Activated naive CD4-positive, alpha-beta T cell treated with anti-CD3 and anti-CD28 coated beads, Interleukin-2, amount 50 U/mL, for 16 hours (primary cell): ENCODE measurements around the gene MYCBP.
"Not testable (repeated sequence)": the region's sequence is repeated elsewhere in the genome, so short reads cannot be mapped to it uniquely, and the experiment has no call there.

ENCODE experiments used
- DNase-seq: peaks from one replicate; pipeline ENCODE4 v3.0.0-alpha.2; 2020

The MYCBP gene, protein sequence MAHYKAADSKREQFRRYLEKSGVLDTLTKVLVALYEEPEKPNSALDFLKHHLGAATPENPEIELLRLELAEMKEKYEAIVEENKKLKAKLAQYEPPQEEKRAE

DNA sequence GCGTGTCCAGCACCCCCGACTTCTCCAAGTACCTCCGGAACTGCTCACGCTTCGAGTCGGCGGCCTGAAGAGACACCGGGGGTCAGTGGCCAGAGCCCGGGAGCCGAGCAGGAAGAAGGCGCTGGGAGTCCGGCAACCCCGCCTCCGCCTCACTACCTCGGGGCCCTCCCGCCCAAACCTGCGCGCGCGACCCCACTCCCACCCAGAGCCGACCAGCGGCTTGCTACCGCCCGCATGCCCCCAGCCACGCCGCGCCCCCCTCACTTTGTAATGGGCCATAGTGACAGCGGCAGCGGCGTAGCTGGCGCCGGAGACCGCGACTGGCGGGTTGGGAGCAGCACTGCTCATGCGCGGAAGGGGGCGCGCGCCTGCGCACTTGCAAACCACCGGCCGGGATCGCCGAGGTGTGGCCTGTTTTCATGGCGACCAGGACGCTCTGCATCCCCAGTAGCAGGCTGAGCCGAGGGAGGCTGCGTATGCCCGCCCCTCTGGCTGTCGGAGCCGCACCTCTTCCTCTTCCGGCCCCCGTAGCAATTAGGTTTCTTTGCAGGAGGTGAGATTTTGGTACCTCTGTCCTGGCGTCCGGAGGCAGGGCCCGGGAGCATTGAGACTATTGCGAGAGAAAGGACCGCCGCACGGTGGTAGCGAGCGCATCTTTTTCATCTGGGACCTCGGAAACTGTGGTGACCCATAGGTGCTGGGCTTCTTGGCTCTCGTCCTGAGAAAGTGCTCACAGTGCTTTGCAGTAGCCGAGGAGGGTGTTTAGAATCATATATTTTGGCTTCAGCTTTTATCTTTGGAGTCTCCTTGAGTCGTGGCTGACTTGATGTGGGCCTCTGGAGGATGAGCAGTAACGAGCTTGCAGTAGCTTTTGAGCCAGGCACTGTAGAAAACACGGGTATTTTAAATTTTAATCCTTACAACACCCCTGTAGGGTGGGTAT is at the start of gene MYCBP:
Gene MYCBP (minus strand): TSS at position 322 of the 943 bp plus-strand sequence. CDS start 43 bp downstream, at position 279.
- DNase-seq: peak; percentile 96

DNA sequence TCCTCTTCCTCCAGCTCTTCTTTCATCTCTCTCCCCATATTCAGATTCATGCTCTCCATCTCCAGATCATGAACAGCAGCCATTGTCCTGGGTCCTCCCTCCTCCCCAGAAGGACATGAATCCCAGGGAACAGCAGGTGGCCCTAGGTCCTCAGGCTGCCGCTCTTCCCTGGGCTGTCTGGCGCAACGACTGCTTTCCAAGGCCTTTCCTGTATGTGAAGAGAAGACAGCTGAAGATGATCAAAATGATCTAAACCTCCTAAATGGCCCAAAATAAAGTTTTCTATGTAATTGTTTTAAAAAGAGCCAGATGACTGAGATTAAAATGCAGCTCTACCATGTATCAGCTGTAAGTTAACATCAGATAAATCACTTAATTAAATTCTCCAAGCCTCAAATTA is 46.0 kb upstream of the MYCBP start:
- DNase-seq: no peak

DNA sequence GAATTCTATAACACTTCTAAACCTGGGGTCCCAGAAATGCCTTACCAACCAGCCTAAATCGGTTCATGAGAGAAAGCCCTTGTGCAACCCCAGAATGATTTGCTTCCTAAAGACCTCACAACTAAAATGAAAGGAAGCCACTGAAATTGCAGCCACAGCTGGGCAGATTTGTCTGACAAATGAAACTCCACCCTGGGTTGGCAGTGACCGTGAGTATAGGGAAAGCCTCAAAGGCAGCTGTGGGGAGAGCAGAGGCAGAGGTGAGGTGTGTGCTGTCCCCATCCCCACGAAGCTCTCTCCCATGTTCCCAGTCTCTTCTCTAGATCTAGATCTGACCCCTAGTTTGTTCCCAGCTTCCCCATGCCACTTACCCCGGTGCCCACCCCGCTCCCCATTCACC is 45.4 kb upstream of the MYCBP start:
- no peak for DNase-seq

DNA sequence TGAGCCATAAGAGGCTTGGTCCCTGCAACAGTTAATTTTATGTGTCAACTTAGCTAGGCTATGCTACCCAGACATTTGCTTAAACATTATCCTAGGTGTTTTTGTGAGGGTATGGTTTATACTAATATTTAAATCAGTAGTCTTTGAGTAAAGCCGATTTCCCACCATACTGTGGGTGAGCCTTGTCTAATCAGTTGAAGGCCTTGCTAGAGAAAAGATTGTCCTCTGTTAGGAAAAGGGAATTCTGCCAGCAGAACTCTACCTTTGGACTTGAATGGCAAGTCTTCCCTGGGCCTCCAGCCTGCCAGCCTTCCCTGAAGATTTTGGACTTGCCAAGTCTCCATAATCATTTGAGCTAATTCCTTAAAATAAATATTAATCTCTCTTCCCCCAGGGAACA is 44.6 kb upstream of the MYCBP start:
- no peak for DNase-seq

DNA sequence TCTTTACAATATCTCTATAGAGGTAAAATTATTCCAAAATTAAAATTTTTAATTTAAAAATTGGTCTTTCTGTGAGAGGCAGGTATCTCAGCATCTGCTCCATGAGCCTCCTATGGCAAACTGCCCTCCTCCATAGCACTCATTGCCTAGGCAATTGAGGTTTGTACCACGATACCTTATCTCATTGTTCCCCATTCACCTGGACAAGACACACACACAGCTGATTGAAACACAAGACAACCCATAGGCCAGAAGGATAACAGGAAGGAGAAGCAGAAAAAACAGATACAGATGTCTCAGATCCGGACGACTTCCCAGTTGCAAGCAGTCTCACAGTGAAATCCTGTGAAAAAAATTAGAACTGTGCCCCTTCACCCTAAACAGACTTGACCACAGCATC is 44.2 kb upstream of the MYCBP start:
- no peak for DNase-seq

DNA sequence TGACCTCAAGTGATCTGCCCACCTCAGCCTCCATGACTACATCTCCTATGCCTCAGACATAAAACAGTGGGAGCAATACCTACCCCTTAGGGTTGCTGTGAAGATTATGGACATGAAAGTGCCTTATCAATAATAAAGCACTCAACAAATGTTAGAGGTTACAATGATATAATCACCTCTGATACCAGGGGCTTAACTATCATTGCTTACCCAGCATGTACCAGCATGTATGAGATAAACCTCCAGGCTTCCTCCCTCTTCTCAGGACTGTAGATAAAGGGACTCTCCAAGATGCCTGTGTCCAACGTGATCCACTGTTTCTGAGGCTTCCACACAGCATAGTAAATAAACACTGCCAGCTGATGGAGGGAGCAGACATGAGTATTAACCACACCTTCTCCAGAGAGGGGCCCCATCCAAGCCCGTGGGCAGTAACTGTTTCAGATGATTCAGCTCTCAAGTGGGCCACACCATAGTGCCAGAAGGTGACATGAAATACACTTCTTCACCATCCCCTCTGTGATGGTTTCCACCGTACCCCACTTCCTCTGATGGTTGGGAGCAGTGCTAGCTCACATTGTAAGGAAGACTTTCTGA is 42.3 kb upstream of the MYCBP start:
- no peak for DNase-seq

DNA sequence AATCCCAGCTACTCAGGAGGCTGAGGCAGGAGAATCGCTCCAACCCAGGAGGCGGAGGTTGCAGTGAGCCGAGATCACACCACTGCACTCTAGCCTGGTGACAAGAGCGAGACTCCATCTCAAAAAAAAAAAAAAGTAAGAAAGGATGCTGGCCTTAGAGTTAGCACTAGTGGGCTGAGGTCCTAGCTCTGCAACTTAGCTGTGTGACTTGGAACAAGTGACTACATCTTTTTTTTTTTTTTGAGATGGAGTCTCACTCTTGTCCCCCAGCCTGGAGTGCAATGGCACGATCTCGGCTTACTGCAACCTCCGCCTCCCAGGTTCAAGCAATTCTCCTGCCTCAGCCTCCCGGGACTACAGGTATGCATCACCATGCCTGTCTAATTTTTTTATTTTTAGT is 41.8 kb upstream of the MYCBP start:
- DNase-seq: not testable (repeated sequence)

DNA sequence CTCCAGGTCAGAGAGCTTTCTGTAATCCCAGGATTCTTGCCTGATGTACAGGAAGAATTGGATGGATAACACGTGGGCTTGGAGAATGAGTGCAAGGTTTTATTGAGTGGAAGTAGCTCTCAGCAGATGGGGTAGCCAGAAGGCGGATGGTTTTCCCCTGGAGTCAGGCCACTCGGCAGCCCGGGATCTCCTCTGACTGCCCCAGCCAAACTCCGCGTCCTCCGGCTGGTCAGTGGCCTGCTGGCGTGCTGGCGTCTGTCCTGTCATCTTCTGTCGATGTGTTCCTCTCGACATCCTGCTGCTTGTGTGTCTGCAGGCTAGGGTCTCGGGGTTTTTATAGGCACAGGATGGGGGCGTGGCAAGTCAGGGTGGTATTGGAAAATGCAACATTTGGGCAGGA is 35.7 kb upstream of the MYCBP start:
- no peak for DNase-seq

DNA sequence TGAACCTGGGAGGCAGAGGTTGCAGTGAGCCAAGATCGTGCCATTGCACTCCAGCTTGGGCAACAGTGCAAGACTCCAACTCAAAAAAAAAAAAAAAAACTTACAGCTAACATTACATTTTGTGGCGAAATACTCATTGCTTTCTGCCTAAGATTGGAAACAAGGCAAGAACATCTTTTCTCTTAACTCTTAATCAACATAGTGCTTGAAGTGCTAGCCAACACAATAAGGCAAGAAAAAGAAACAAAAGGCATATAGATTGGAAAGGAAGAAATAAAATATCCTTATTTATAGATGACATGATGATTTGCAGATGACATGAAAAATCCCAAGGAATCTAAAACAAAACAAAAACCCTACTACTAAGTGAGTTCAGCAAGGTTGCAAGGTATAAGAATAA is 32.8 kb upstream of the MYCBP start:
- no peak for DNase-seq

DNA sequence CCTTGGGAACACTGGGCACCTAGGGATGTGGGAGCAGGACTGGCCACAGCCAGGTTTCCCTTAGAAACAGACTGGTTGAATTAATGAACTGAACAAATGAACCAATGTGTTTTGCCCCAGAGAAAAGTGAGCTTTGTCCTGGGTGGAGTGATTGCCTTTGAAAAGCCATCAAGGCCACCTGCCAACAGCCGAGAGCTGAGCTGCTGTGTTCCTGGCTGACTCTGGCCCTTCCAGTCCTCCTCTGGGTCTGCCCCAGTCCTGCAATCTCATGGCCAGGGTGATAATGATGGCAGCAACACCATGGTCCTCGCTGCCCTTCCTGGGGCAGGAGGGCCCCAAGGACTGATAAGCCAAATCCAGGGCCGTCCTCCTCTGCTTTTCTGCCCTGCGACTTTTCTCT is 26.4 kb upstream of the MYCBP start:
- no peak for DNase-seq

DNA sequence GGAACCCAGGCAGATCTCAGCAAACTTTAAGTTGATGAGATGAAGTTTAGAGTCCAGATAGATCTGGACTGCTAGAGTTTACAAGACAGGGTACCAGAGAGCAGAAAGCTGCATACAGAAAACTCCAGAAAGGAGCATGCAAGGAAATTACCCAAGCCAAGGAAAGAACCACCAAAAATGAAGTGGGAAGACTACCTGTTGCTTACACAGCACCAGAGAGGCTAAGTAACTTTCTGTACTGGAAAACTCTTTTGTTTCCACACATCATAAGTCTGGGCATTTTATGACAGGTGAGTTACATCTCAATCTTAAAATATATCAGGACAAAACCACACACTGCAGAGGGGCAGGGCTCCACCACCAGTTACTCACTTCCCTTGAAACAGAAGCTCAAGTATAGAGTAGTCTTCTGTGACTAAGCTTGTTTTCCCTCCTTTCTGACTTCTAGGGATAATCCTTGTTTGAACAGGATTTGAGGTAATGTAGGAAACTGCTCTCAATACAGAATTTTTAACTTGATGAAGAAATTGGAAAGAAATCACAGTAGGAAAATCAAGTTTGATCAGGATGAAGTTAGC is 25.6 kb upstream of the MYCBP start:
- no peak for DNase-seq

DNA sequence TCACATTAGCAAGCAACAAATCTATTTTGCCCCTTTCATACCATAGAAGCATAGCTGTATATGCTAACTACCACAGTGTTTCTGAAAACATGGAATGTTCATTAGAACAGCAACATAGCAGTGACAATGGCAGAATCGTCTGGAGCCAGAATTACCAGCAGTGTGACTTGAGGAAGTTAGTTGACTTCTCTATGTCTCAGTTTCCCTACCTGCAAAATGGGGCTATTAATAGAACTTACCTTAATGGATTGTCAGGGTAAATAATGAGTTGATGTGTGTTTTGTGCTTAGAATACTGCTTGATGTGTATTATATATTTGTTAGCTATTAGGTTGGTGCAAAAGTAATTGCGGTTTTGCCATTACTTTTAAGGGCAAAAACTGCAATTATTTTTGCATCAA is 23.0 kb upstream of the MYCBP start:
- no peak for DNase-seq

DNA sequence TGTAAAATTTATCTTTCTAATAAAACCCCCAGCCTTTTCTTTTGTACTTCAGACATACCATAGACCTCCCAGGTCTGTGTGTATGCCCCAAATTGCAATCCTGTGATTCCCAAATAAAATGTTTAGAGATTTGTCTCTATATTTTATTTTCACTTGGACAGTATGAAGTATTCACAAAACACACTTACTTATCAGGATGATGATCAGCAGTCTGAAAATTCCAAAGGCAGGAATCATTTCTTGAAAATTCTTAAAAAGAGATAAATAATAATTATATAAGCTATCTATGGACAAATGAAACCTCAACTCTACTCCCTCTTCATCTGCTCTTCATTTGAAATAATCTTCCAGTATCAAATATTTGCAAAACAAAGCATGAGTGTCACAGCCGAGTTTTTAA is 19.8 kb upstream of the MYCBP start:
- DNase-seq: no peak

DNA sequence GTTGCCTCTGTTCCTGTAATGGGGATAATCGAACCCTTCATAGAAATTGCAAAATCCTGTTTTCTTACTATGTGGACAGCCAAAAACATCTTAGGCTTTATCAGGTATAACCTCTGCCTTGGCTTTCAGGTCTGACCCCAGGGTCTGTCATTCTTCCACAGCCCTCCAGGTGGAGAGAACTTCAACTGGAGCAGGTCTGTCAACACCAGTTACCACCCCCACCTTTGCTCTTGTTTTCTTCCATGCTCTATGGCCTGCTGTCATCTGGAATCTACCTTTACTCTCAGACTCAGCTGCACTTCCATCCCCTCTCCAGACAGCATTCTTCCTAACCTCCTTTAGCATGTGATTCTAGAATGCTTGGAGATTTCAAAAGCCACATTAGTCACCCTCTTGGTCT is 18.6 kb upstream of the MYCBP start:
- DNase-seq: no peak

DNA sequence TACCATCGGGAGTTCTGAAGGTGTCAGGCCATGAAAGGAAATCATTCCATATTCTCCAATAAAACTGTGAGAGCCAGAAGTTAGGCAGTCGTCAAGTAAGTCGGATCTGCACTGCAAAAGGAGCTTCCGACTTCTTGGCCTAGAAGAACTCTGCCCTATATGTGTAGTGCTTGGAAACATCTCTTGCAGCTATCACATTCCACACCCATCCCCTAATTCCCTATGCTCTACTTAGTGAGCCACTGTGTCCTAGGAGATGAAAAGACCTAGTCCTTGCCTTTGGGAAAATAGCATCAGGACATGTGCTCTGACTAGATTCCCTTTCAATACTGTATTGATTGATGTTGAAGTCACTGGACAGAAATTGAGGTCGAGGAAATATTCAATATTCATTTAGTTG is 16.4 kb upstream of the MYCBP start:
- no peak for DNase-seq

DNA sequence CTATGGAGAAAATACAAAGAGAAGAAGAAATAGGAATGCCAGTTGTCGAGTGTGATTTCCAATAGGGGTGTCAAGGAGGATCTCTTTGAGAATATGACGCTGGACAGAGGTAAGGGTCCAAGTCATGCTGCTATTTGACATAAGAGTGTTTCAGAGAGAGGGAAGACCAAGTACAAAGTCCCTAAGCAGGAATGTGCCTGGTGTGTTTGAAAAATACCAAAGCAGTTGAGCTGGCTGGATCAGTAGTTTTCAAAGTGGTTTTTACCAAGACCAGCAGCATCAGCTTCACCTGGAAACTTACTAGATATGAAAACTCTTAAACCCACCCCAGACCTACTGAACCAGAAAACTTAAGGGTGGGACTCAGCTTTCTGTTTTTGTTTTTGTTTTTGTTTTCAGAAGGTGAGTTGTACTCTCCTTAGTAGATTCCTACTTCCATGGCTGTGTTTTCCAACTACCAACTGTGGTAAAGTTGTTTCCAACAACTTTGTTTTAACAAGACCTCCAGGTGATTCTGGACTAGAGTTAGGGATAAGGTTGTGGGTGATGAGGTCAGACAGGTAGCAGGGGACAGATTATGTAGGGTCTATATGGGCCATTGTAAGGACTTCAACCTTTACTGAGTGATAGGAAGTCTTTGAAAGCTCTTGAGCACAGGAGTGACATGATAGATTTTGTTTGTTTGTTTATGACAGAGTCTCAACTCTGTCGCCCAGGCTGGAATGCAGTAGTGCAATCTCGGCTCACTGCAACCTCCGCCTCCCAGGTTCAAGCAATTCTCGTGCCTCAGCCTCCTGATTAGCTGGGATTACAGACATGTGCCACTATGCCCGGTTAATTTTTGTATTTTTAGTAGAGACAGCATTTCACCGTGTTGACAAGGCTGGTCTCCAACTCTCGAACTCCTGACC is 15.5 kb upstream of the MYCBP start:
- DNase-seq: no peak

DNA sequence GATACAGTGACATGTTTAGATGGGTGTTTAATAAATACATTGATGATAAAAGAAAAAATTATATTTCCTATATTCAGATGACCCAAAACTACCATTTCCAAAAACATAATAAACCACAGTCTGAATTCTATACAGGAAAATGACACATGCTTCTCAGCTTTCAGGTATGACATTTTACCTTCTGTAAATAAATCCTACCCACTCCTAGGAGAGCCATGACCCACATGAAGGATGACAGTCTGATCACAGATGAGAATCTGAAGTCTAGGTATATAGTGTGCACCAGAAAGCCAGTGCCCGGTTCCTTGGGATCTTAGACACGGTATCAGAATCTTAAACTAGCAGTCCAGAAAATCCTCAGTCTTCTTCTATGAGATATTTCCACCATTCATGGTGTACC is 11.9 kb upstream of the MYCBP start:
- DNase-seq: no peak

DNA sequence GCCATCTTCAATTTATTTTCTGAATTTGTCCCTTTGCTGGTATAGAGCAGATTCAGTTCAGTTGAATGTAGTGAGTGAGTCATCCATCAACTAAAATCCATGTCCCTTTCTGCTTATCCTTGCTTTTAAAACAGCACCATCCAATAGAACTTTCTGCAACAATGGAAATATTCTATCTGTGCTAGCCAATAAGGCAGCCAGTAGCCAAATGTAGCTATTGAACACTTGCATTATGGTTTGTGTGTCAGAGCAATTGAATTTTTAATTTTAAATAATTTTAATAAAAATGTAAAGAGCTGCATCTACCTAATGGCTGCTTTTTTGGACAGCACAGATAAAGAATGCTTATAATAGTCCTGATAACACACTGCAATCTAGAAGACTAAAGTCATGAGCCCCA is 8.3 kb upstream of the MYCBP start, which contains the start of gene GJA9:
Gene GJA9 (minus strand): TSS at position 101 of the 400 bp plus-strand sequence. CDS start 5,489 bp downstream, outside the sequence.
- DNase-seq: no peak

DNA sequence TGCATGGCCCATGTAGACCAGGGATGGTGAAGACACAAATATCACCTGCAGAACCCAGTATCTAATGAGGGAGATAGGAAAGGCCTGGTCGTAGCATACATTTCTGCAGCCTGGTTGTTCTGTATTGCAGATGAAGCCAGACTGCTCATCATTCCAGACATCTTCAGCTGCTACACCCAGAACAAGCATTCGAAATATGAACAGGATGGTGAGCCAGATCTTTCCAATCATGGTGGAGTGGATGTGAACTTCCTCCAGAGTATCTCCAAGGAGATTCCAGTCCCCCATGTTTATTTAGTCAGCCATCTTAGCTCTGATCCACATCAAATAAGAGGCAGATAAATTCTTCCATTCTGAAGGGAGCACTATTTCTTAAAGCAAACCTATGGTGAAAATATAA is 2.7 kb upstream of the MYCBP start:
- DNase-seq: no peak

DNA sequence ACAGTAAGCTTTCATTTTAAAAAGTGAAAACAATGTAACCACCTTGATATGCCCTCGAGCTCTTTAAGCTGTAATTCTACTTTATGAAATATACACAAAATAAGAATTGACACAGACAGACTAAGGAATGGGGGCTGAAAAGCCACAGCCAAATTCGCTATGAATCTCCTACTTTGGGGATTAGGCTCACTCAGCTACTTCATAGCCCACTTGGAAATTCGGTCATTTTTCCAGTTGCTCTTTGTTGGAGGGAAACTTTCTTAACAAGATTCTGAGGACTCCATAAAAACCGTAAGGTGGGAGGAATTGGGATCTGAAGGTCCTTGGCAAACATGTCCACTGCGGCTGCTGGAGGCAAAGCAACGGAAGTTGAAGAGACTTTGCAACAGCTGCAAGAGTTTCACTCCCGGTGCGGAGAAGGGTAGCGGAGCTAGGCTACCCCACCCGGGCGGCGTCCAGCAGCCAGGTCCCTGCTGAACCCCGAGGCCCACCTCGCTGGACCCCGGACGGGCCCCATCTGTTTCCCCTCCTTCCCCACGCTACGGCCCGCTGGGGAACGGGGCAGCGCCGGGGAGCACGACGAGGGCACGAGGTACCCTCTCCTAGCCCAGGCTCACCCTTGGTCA is 634 bp downstream of the MYCBP start:
- DNase-seq: peak; percentile 30

DNA sequence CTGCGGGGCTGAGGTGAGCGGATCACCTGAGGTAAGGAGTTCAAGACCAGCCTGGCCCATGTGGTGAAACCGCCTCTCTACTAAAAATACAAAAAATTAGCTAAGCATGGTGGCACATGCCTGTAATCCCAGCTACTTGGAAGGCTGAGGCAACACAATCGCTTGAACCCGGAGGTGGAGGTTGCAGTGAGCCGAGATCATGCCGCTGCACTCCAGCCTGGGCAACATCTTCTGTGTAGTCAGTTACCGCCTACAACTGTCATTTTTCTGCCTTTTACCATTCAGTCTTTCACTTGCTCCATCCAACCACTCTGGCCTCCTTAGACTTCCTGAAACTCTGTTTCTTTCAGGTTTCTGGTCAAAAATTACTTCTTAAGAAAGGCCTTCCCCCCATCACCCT is 2.2 kb downstream of the MYCBP start:
- DNase-seq: no peak

DNA sequence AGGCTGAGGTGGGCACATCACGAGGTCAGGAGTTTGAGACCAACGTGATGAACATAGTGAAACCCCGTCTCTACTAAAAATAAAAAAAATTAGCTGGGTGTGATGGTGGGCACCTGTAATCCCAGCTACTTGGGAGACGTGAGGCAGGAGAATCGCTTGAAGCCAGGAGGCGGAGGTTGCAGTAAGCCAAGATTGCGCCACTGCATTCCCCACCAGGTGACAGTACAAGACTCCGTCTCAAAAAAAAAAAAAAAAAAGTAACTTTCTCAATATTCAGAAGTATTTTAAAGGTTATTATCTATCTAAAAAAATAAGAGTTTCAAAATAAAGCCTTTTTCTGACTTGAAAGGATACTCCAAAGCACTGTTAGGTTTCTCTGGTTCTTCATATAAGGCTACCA is 5.9 kb downstream of the MYCBP start:
- DNase-seq: no peak
